HCT116 (cell line): ENCODE data around the gene AGTRAP. TPM values are rescaled to one million over a fixed set of nuclear protein-coding genes. Genes with fewer than 3 reads are reported as not detected.
A peak's percentile ranks its signal among the peaks of the same experiment; 100 is the strongest.

Experiments used
- ATAC-seq: fragments of 200-7000 bp; cut with Tn5 transposase; 2 replicates; pipeline ENCODE4 v1.9.1; 2020; ENCODE audit warnings: mild to moderate bottlenecking, moderate library complexity
- BruUV-seq: library from RNA; stranded (reverse); fragments of 400-500 nt; replicated peaks from 2 replicates; lab custom pipeline; 2021; lab: Mats Ljungman, UMichigan
- CTCF ChIA-PET: fragments of 300-600 bp; sonication (Branson Sonifier 250); formaldehyde crosslinking; loops from one replicate; lab custom pipeline; 2021; ENCODE audit warnings: antibody characterized with exemption; lab: Charles Lee
- POLR2A ChIA-PET: fragments of 300-600, 350-600 bp; sonication (Branson Sonifier 250); formaldehyde crosslinking; loops from one replicate; lab custom pipeline; 2021; ENCODE audit warnings: antibody characterized with exemption; lab: Charles Lee
- RAD21 ChIA-PET, 2 experiments: fragments of 300-600 bp; sonication (Branson Sonifier 250); formaldehyde crosslinking; loops; one replicate each; lab custom pipeline; 2023; ENCODE audit warnings: low total read pairs in 2 of 2; ENCODE audit not compliant: uncharacterized antibody in 2 of 2, unreplicated experiment in 2 of 2, low non-redundant PET in 1 of 2; lab: Charles Lee
- DNase-seq: peaks from one replicate; pipeline ENCODE4 v3.0.0-alpha.2; 2010; ENCODE audit warnings: low read depth, low spot score
- H2AFZ ChIP-seq: fragments of 200-600 bp; shearing (Covaris generic), sonication (generic); 2 replicates; pipeline ENCODE4 v1.6.1; 2017; ENCODE audit warnings: low read depth, mixed run types, mixed read lengths, antibody characterized with exemption, low read length; ENCODE audit not compliant: poor library complexity, severe bottlenecking
- H3K27ac ChIP-seq: 2 replicates; pipeline ENCODE4 v1.5.1; 2012; ENCODE audit warnings: low read depth, low read length
- H3K27me3 ChIP-seq: fragments of 200-600 bp; sonication (generic); 2 replicates; pipeline ENCODE4 v1.6.1; 2016; ENCODE audit warnings: mixed run types, low read length, mixed read lengths; ENCODE audit not compliant: insufficient read depth
- H3K36me3 ChIP-seq, 2 experiments: fragments of 200-500 bp in 1 of 2; fragments of 200-600 bp in 1 of 2; sonication (Bioruptor generic) in 1 of 2; sonication (generic) in 1 of 2; 2 replicates each; pipeline versions ENCODE4 v1.5.1 to v1.6.1; 2014 to 2016; ENCODE audit warnings: low read length in 2 of 2, inconsistent platforms in 1 of 2, mixed read lengths in 1 of 2, mixed run types in 1 of 2; ENCODE audit not compliant: insufficient read depth in 2 of 2, control insufficient read depth in 1 of 2
- H3K4me1 ChIP-seq, 2 experiments: fragments of 200-600 bp in 1 of 2; sonication (generic) in 1 of 2; 2 replicates each; pipeline versions ENCODE4 v1.5.1 to v1.6.1; 2012 to 2017; ENCODE audit warnings: low read length in 2 of 2, inconsistent platforms in 1 of 2, mild to moderate bottlenecking in 1 of 2, mixed read lengths in 1 of 2, mixed run types in 1 of 2, moderate library complexity in 1 of 2; ENCODE audit not compliant: insufficient read depth in 2 of 2, control insufficient read depth in 1 of 2
- H3K4me2 ChIP-seq: fragments of 200-600 bp; sonication (generic); 2 replicates; pipeline ENCODE4 v1.6.1; 2017; ENCODE audit warnings: mixed run types, low read length, mixed read lengths
- H3K4me3 ChIP-seq, 2 experiments: fragments of 200-600 bp in 1 of 2; sonication (generic) in 1 of 2; replicated peaks in 1 of 2; 2 replicates each; pipeline ENCODE4 v1.5.1; 2011 to 2016; ENCODE audit warnings: low read length in 2 of 2, control low read depth in 1 of 2, low read depth in 1 of 2, mild to moderate bottlenecking in 1 of 2, mixed read lengths in 1 of 2, mixed run types in 1 of 2
- H3K79me2 ChIP-seq: fragments of 200-600 bp; sonication (generic); 2 replicates; pipeline ENCODE4 v1.6.1; 2017; ENCODE audit warnings: mild to moderate bottlenecking, mixed run types, low read length, moderate library complexity, mixed read lengths; ENCODE audit not compliant: insufficient read depth
- H3K9ac ChIP-seq: fragments of 200-600 bp; sonication (generic); 2 replicates; pipeline ENCODE4 v1.6.1; 2016; ENCODE audit warnings: low read length, mixed read lengths
- H3K9me2 ChIP-seq: fragments of 200-600 bp; sonication (generic), shearing (Covaris generic); 2 replicates; pipeline ENCODE4 v1.6.1; 2017; ENCODE audit warnings: mixed run types, mild to moderate bottlenecking, moderate library complexity; ENCODE audit not compliant: insufficient read depth
- H3K9me3 ChIP-seq, 2 experiments: fragments of 200-500 bp in 1 of 2; fragments of 200-600 bp in 1 of 2; sonication (Bioruptor generic) in 1 of 2; sonication (generic) in 1 of 2; 2 replicates each; pipeline ENCODE4 v1.6.1; 2014 to 2017; ENCODE audit warnings: low read length in 2 of 2, mixed read lengths in 2 of 2, inconsistent platforms in 1 of 2, low read depth in 1 of 2, mild to moderate bottlenecking in 1 of 2, mixed run types in 1 of 2, moderate library complexity in 1 of 2; ENCODE audit not compliant: control insufficient read depth in 1 of 2, insufficient read depth in 1 of 2
- H4K20me1 ChIP-seq: fragments of 200-600 bp; sonication (generic), shearing (Covaris generic); 2 replicates; pipeline ENCODE4 v1.6.1; 2017; ENCODE audit warnings: mixed run types, mild to moderate bottlenecking, moderate library complexity; ENCODE audit not compliant: insufficient read depth
- ATF3 ChIP-seq: IDR thresholded peaks from 2 replicates; pipeline ENCODE4 v1.6.1; 2012
- EGR1 ChIP-seq: IDR thresholded peaks from 2 replicates; pipeline ENCODE4 v1.6.1; 2012; ENCODE audit warnings: low read depth
- EZH2 ChIP-seq: fragments of 200-600 bp; sonication (generic); IDR thresholded peaks from 2 replicates; pipeline ENCODE4 v1.6.1; 2017; ENCODE audit warnings: antibody characterized with exemption, mixed run types
- FOSL1 ChIP-seq: IDR thresholded peaks from 2 replicates; pipeline ENCODE4 v1.6.1; 2012; ENCODE audit warnings: low read depth
- RAD21 ChIP-seq: IDR thresholded peaks from 2 replicates; pipeline ENCODE4 v1.6.1; 2012; ENCODE audit warnings: low read depth, mild to moderate bottlenecking
- SIN3A ChIP-seq: IDR thresholded peaks from 2 replicates; pipeline ENCODE4 v1.6.1; 2012; ENCODE audit warnings: low read depth
- SP1 ChIP-seq: IDR thresholded peaks from 2 replicates; pipeline ENCODE4 v1.6.1; 2012; ENCODE audit warnings: low read depth
- SRF ChIP-seq: IDR thresholded peaks from 2 replicates; pipeline ENCODE4 v1.6.1; 2012; ENCODE audit warnings: low read depth
- YY1 ChIP-seq: IDR thresholded peaks from 2 replicates; pipeline ENCODE4 v1.6.1; 2011; ENCODE audit warnings: low read length, low read depth, moderate library complexity, mild to moderate bottlenecking; ENCODE audit not compliant: insufficient replicate concordance; ENCODE audit errors: extremely low read depth
- intact Hi-C: fragments of 100-400 bp; cut with micrococcal nuclease; formaldehyde crosslinking; loops from 2 replicates; pipeline ENCODE4 v1.10.0; 2022
- total RNA-seq: library from RNA; stranded (reverse); gene quantifications from one replicate; pipeline ENCODE4 v1.2.1, GENCODE V29; 2021; ENCODE audit not compliant: unreplicated experiment
- TF ChIP-seq, protein P1 (sequence below): IDR thresholded peaks from 2 replicates; pipeline ENCODE4 v1.6.1; 2012

Gene AGTRAP
- total RNA-seq, 1 experiment from 2014 or later = 49.0 TPM

DNA sequence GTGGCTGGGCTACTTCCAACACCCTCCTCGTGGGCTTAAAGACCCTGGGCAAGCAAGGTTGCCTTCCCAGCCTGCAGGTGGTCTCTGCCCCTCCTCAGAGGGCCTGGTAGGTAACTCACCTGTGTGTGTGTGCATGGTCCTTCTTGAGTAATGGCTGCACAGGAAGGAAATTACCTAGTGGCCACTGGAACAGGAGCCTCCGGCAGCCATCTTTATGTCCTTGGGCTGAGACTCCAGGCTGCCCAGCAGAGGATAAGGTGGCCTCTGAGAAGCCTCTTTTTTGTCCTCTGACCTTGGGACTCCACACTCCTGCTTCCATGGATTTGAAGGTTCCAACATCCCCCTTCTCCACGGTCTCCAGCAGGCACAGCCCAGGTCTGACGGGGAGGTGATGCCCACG, 24.4 kb upstream of the AGTRAP start:
- Histone ChIP-seq H3K79me2 (no peaks in the 10 kb centered on the region), H3K27ac (no peak overlapping the region), H3K27me3 (no peaks in the 10 kb centered on the region), H3K36me3 (no peaks in the 10 kb centered on the region), H3K9me2 (no peaks in the 10 kb centered on the region), H3K9ac (no peak overlapping the region), H3K4me1 (peaks cover 16 to 26% of the 10 kb centered on the region in 2 experiments), H3K4me3 (no peak overlapping the region), H4K20me1 (no peaks in the 10 kb centered on the region), H3K4me2 (peak overlapping the region; percentile 3; the same call in 1 of the 2 replicates), H2AFZ (peak overlapping the region; percentile 66), H3K9me3 (no peaks in the 10 kb centered on the region)
- RAD21 ChIA-PET = interaction anchor here (0.5 to 1.3 kb wide), 3 partner anchors 18 to 61 kb away, joined by 3 to 4 read pairs (median 4); no protein-coding TSS in a partner anchor
- TF ChIP-seq SIN3A (no peak), FOSL1 (no peak), SP1 (no peak), EZH2 (no peak), RAD21 (no peak), EGR1 (no peak), YY1 (no peak), ATF3 (no peak)
- TF ChIP-seq, protein P1, sequence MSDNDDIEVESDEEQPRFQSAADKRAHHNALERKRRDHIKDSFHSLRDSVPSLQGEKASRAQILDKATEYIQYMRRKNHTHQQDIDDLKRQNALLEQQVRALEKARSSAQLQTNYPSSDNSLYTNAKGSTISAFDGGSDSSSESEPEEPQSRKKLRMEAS = no peak
- POLR2A ChIA-PET = no interaction called here
- ATAC-seq (0 out of 2 replicates have a peak, but pooled peaks have one; percentile 5), DNase-seq (no peak)
- CTCF ChIA-PET = interaction anchor here (0.7 to 2.4 kb wide), 7 partner anchors 8 to 674 kb away, joined by 3 to 14 read pairs (median 5); partner anchors contain the start of gene FBXO6
- BruUV-seq = no TSS peak
- intact Hi-C loops = no loop called here

DNA sequence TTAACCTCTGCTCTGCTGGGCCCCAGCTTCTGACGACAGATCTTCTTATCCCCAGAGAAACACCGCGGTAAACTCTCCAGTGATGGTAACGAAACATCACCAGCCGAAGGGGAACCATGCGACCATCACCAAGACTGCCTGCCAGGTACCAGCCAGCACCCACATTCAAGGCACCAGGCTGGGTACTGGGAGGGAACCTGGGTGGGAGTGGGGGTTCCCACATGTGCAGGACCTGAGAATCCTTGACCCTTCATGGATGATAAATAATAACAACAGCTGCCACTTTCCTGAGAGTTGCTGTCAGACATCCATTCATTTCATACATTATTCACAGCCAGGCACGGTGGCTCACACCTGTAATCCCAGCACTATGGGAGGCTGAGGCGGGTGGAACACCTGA, 23.7 kb upstream of the AGTRAP start:
- H2AFZ ChIP-seq = no peak overlapping the region
- no peaks in the 10 kb centered on the region for H3K27me3 ChIP-seq
- no peak for ATAC-seq
- H3K9ac ChIP-seq = no peak overlapping the region
- TF ChIP-seq SRF = no peak
- H3K9me2 ChIP-seq = no peaks in the 10 kb centered on the region
- no peaks in the 10 kb centered on the region for H3K79me2 ChIP-seq
- no TSS peak for BruUV-seq
- ChIA-PET CTCF (interaction anchor here (1.0 kb wide), 1 partner anchor 63 kb away, joined by 3 read pairs; no protein-coding TSS in a partner anchor), RAD21 (no interaction called here), POLR2A (no interaction called here)
- no peak for DNase-seq
- H3K27ac ChIP-seq = no peak overlapping the region
- H3K4me2 ChIP-seq = no peak overlapping the region
- H4K20me1 ChIP-seq = no peaks in the 10 kb centered on the region
- no peaks in the 10 kb centered on the region for H3K36me3 ChIP-seq
- peaks cover 13 to 23% of the 10 kb centered on the region in 2 experiments for H3K4me1 ChIP-seq
- no peaks in the 10 kb centered on the region for H3K9me3 ChIP-seq
- intact Hi-C loops = no loop called here
- H3K4me3 ChIP-seq = no peak overlapping the region
